ENCODE data around the gene BUB1.
"Not testable (repeated sequence)": the region's sequence is repeated elsewhere in the genome, so short reads cannot be mapped to it uniquely, and the experiment has no call there.

The BUB1 gene

GRCh38 chr2:110619326-110619939, 58.4 kb downstream of the BUB1 start:
- DNase-seq; in situ Hi-C loops (cut with HindIII; ENCODE audit: low pct_ligation_motif_present, low pct_unique_long_range_greater_than_20kb, low sequenced_read_pairs): not testable (repeated sequence)

DNA sequence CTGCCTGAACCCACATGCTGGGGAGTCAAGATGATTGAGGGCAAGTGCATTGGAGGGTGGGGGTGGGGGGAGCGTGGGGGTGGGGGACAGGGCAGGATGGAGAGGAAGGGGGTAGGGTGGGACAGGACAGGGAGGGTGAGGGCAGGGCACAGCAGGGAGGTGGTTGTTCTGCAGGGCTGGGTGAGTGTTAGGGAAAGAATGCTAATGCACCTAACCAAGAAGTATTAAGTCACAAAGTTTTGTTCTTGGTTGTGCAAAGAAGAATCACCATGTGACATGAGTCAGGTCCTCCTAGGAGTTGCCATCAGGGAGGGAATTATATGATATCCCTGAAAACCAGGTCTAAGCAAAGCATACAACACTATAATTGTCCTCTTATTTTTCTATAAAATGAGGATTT, 63.9 kb downstream of the BUB1 start:
- DNase-seq; in situ Hi-C loops (cut with HindIII; ENCODE audit: low pct_ligation_motif_present, low pct_unique_long_range_greater_than_20kb, low sequenced_read_pairs): not testable (repeated sequence)

GRCh38 chr2:110610613-110611250, 67.1 kb downstream of the BUB1 start:
- in situ Hi-C loops (cut with HindIII; ENCODE audit: low pct_ligation_motif_present, low pct_unique_long_range_greater_than_20kb, low sequenced_read_pairs); DNase-seq: not testable (repeated sequence)

- DNase-seq; in situ Hi-C loops (cut with HindIII; ENCODE audit: low pct_ligation_motif_present, low pct_unique_long_range_greater_than_20kb, low sequenced_read_pairs): not testable (repeated sequence)
These were observed 67.8 kb downstream of the BUB1 start for GRCh38 chr2:110609843-110610612.

DNA sequence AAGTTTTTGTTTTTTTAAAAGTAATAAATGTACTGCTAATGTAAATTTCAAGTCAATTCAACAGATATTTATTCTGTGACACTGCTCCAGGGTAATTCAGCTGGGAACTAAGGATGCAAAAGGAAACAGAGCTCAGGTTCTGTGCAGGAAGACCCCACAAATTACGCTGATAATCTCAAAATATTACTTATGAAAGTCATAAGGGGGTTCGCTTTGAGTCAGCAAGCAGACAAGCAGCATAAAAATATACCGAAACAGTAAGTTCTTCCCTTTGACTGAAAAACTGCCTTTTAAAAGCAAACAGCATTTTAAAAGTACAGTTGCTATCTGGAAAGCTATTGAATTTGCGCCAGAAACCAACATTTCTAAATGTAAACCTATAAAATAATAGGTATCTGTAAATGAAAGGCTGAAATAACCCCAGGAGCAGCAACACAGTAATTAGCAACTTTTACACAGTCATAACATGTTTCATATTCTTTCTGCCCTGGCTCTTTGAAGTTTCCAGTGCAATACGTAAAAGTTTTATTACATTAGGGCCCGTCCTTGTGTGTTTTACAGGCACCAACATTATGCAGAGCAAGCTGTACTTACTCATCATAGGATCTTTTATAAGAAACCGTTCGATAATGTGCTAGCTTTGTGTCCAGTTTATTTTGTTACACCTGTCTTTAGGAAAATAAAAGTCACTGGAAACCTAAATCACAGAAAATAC, 68.9 kb downstream of the BUB1 start:
- in situ Hi-C loops (cut with HindIII; ENCODE audit: low pct_ligation_motif_present, low pct_unique_long_range_greater_than_20kb, low sequenced_read_pairs); DNase-seq: not testable (repeated sequence)

DNA sequence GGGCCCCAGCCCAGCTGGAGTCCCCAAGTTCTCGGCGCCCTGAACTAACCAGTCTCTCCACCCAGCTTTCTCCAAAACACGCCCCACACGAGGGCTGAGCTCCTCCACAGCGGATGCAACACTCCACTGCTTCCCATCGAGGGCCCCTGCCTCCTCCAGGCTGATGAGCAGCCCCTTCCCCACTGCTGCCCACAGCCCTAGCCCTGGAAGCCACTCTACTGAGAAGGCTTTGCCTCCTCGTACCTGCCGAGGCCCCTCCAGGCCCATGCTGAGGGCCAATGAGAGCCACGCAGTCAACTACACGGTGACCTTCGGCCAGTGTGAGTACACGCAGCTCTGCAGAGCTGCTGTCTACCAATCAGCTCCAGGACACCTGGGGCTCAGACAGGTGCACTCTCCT, 72.8 kb downstream of the BUB1 start:
- DNase-seq; in situ Hi-C loops (cut with HindIII; ENCODE audit: low pct_ligation_motif_present, low pct_unique_long_range_greater_than_20kb, low sequenced_read_pairs): not testable (repeated sequence)

DNA sequence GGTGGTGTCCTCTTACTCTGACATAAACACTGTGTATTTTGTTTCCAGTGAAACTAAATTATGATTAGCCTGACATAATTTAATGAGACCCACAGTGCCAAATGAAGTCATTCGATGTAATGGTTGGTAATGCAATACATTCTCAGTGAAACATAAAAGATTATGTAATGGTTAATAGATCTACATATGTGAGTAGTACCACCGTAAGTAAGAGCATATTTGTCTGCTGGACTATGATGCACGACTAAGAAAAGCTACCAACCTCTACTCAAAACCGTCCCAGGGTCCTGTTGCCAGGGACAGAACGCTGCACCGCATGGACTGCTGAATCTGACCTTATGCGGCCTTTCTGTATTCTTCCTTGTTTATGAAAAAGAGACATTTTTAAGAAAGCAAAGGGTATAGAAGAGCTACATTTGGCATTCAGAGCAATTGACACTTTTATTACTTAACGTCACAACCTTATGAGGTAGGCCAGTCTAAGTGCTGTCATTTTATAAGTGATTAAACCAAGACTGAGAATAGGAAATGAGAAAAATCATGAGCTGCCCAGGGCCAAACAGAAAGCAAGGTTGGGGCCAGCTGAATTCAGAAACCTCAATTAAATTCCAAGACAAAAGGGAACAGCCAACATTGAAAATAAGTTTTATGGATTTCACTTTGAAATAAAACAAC, 73.8 kb downstream of the BUB1 start:
- DNase-seq; in situ Hi-C loops (cut with HindIII; ENCODE audit: low pct_ligation_motif_present, low pct_unique_long_range_greater_than_20kb, low sequenced_read_pairs): not testable (repeated sequence)

- DNase-seq; in situ Hi-C loops (cut with HindIII; ENCODE audit: low pct_ligation_motif_present, low pct_unique_long_range_greater_than_20kb, low sequenced_read_pairs): not testable (repeated sequence)
These were observed 75.7 kb downstream of the BUB1 start for GRCh38 chr2:110602139-110602538.

DNA sequence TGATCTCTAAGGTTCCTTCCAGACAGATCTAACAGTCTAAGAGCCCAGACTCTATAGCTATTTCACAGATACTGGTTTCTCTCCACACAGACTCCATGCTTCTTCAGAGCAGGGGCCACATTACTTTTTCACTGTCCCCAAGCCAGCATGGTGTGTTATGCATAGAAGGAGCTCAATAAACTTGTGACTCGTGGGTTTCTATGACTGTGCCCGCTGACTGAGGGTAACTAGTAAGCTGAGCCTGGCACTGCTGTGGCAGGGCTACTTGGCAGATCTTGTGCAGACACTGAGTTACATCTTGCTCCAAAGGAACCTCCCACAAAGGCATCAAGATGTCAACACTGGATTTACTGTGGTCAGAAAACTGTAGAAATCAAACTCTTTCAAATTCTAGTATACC, 85.9 kb downstream of the BUB1 start:
- in situ Hi-C loops (cut with HindIII; ENCODE audit: low pct_ligation_motif_present, low pct_unique_long_range_greater_than_20kb, low sequenced_read_pairs); DNase-seq: not testable (repeated sequence)

DNA sequence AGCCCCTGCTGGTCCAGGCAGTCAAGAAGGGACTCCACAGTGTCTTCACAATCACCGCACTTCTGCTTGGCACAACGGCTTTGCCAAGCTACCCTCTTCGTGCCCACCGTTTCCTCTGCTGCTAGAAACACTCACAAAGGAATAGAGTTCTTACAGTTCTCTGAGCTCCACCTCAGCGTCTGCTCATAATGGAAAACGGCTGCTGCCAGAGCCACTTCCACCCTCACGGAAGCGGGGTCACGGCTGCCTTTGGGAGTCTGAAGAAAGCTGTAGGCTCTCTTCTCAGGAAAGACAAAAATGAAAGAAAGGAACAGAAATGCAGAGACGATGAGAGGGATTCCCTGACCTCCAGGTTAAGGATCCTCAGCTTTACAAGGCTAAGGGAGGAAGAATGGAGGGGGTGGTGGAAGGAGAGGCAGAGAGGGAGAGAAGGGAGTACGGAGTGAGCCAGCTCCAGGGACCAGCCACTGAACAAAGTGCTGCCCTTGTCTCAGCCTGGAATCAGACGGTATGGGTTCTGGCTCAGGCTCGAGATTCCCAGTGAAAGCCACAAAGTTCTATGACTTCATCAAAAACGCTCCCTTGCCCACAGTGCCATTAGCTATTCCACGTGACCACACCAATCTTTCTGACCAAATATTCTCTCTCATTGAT, 88.1 kb downstream of the BUB1 start:
- DNase-seq; in situ Hi-C loops (cut with HindIII; ENCODE audit: low pct_ligation_motif_present, low pct_unique_long_range_greater_than_20kb, low sequenced_read_pairs): not testable (repeated sequence)

GRCh38 chr2:110588520-110588919, 89.3 kb downstream of the BUB1 start:
- in situ Hi-C loops (cut with HindIII; ENCODE audit: low pct_ligation_motif_present, low pct_unique_long_range_greater_than_20kb, low sequenced_read_pairs); DNase-seq: not testable (repeated sequence)

Data from ACHN (cell line).